GM10248 (cell line): ENCODE results near the gene CERS6.
A peak's percentile ranks its signal among the peaks of the same experiment; 100 is the strongest.
"Not testable (repeated sequence)": the region's sequence is repeated elsewhere in the genome, so short reads cannot be mapped to it uniquely, and the experiment has no call there.

ENCODE experiments used
- CTCF ChIA-PET: fragments of 300-600 bp; sonication (Branson Sonifier 250); formaldehyde crosslinking; extraction: SDS; loops from one replicate; lab custom pipeline; 2021; ENCODE audit warnings: antibody characterized with exemption; lab: Yijun Ruan, JAX
- POLR2A ChIA-PET: fragments of 350-650 bp; sonication (Branson Sonifier 250); formaldehyde crosslinking; extraction: SDS; loops from one replicate; lab custom pipeline; 2020; ENCODE audit warnings: antibody characterized with exemption; lab: Yijun Ruan, JAX
- DNase-seq: peaks from one replicate; pipeline ENCODE4 v3.0.0; 2012; ENCODE audit errors: extremely low spot score
- CTCF ChIP-seq: IDR thresholded peaks from 2 replicates; pipeline ENCODE4 v1.5.1; 2012; ENCODE audit warnings: mild to moderate bottlenecking, low read depth; ENCODE audit errors: extremely low read depth, missing control alignments, control extremely low read depth

Gene CERS6

GRCh38 chr2:168490946-168491605 lies 35.0 kb downstream of the CERS6 start:
- ChIA-PET POLR2A (no interaction called here), CTCF (interaction anchor here (1.3 to 2.0 kb wide), 5 partner anchors 10 to 92 kb away, joined by 3 to 8 read pairs (median 5); no protein-coding TSS in a partner anchor)
- no peak for DNase-seq
- TF ChIP-seq CTCF = no peak

- POLR2A ChIA-PET, DNase-seq: not testable (repeated sequence)
- CTCF ChIA-PET = interaction anchor here (1.2 to 1.6 kb wide), 2 partner anchors 10 to 29 kb away, joined by 3 read pairs; no protein-coding TSS in a partner anchor
Observed at GRCh38 chr2:168491728-168492127, 35.7 kb downstream of the CERS6 start.

- DNase-seq, POLR2A ChIA-PET: not testable (repeated sequence)
- CTCF ChIA-PET = interaction anchor here (1.3 to 2.1 kb wide), 3 partner anchors 11 to 148 kb away, joined by 3 to 6 read pairs (median 5); no protein-coding TSS in a partner anchor
Observed at GRCh38 chr2:168493219-168493618, 37.1 kb downstream of the CERS6 start.

- TF ChIP-seq CTCF = no peak
- ChIA-PET CTCF (interaction anchor here (0.7 to 2.1 kb wide), 12 partner anchors 10 to 149 kb away, joined by 3 to 8 read pairs (median 3); no protein-coding TSS in a partner anchor), POLR2A (no interaction called here)
- DNase-seq = no peak
Observed at GRCh38 chr2:168494190-168494711, 38.2 kb downstream of the CERS6 start.

GRCh38 chr2:168495524-168495923 lies 39.5 kb downstream of the CERS6 start:
- POLR2A ChIA-PET = no interaction called here
- TF ChIP-seq CTCF = no peak
- CTCF ChIA-PET = interaction anchor here (1.0 to 1.6 kb wide), 6 partner anchors 7 to 35 kb away, joined by 3 to 8 read pairs (median 4); no protein-coding TSS in a partner anchor
- DNase-seq = peak; percentile 35

- DNase-seq = no peak
- ChIA-PET POLR2A (no interaction called here), CTCF (interaction anchor here (1.0 to 1.3 kb wide), 3 partner anchors 8 to 22 kb away, joined by 3 to 4 read pairs (median 3); no protein-coding TSS in a partner anchor)
- TF ChIP-seq CTCF = no peak
Observed at GRCh38 chr2:168496906-168497305, 40.8 kb downstream of the CERS6 start.

GRCh38 chr2:168499500-168499899 lies 43.4 kb downstream of the CERS6 start:
- ChIA-PET CTCF (no interaction called here), POLR2A (no interaction called here)
- TF ChIP-seq CTCF = no peak
- DNase-seq = no peak
